SK-N-SH (cell line): Measurements from ENCODE around the gene ZSWIM5. TPM values are rescaled to one million over a fixed set of nuclear protein-coding genes. Genes with fewer than 3 reads are reported as not detected.

Experiments
- CTCF ChIA-PET: fragments of 300-600, 350-600 bp; formaldehyde crosslinking; extraction: SDS; loops from one replicate; lab custom pipeline; 2021; lab: Yijun Ruan, JAX
- POLR2A ChIA-PET: fragments of 350-600 bp; sonication (Branson Sonifier 250); formaldehyde crosslinking; extraction: SDS; loops from one replicate; lab custom pipeline; 2020; ENCODE audit warnings: antibody characterized with exemption, inconsistent platforms; lab: Yijun Ruan, JAX
- DNase-seq: peaks from one replicate; pipeline ENCODE4 v3.0.0; 2012
- H2AFZ ChIP-seq: fragments of 200-600 bp; sonication (generic); 2 replicates; pipeline ENCODE4 v1.8.1; 2016; ENCODE audit warnings: antibody characterized with exemption, mild to moderate bottlenecking, low read depth
- H3F3A ChIP-seq: fragments of 200-600 bp; sonication (generic); replicated peaks from 2 replicates; pipeline ENCODE3; 2016; ENCODE audit warnings: antibody characterized with exemption, mild to moderate bottlenecking; ENCODE audit not compliant: insufficient read depth
- H3K27ac ChIP-seq, 2 experiments: fragments of 200-500 bp in 1 of 2; fragments of 200-600 bp in 1 of 2; sonication (Bioruptor generic) in 1 of 2; sonication (generic), shearing (Covaris generic) in 1 of 2; 2 replicates each; pipeline versions ENCODE4 v1.5.1 to v1.6.1; 2014 to 2016; ENCODE audit warnings: low read depth in 2 of 2, inconsistent platforms in 1 of 2, low read length in 1 of 2, mild to moderate bottlenecking in 1 of 2, mixed read lengths in 1 of 2
- H3K27me3 ChIP-seq: fragments of 200-600 bp; sonication (generic), shearing (Covaris generic); 2 replicates; pipeline ENCODE4 v1.6.1; 2016; ENCODE audit warnings: mixed run types; ENCODE audit not compliant: insufficient read depth
- H3K36me3 ChIP-seq, 2 experiments: fragments of 200-500 bp in 1 of 2; fragments of 200-600 bp in 1 of 2; sonication (Bioruptor generic) in 1 of 2; sonication (generic) in 1 of 2; replicated peaks in 1 of 2; 2 replicates each; pipeline versions ENCODE3 to v1.5.1; 2014 to 2016; ENCODE audit warnings: low read length in 1 of 2, mild to moderate bottlenecking in 1 of 2; ENCODE audit not compliant: insufficient read depth in 2 of 2, control insufficient read depth in 1 of 2
- H3K4me1 ChIP-seq, 2 experiments: fragments of 200-500 bp in 1 of 2; fragments of 200-600 bp in 1 of 2; sonication (Bioruptor generic) in 1 of 2; sonication (generic), shearing (Covaris generic) in 1 of 2; 2 replicates each; pipeline versions ENCODE4 v1.5.1 to v1.6.1; 2014 to 2016; ENCODE audit warnings: low read depth in 1 of 2, low read length in 1 of 2, mixed run types in 1 of 2; ENCODE audit not compliant: insufficient read depth in 2 of 2, control insufficient read depth in 1 of 2
- H3K4me2 ChIP-seq: fragments of 200-600 bp; sonication (generic), shearing (Covaris generic); 2 replicates; pipeline ENCODE4 v1.6.1; 2017; ENCODE audit warnings: mixed run types
- H3K4me3 ChIP-seq, 2 experiments: fragments of 200-500 bp in 1 of 2; fragments of 200-600 bp in 1 of 2; sonication (Bioruptor generic) in 1 of 2; sonication (generic), shearing (Covaris generic) in 1 of 2; 2 replicates each; pipeline versions ENCODE4 v1.5.1 to v1.8.1; 2014 to 2016; ENCODE audit warnings: low read depth in 2 of 2, inconsistent platforms in 1 of 2, low read length in 1 of 2, mild to moderate bottlenecking in 1 of 2, mixed read lengths in 1 of 2, moderate library complexity in 1 of 2
- H3K79me2 ChIP-seq: fragments of 200-600 bp; sonication (generic); 2 replicates; pipeline ENCODE4 v1.8.1; 2017; ENCODE audit warnings: mild to moderate bottlenecking; ENCODE audit not compliant: insufficient read depth
- H3K9ac ChIP-seq: fragments of 200-600 bp; sonication (generic); 2 replicates; pipeline ENCODE4 v1.6.1; 2017; ENCODE audit warnings: mixed run types
- H3K9me2 ChIP-seq: fragments of 200-600 bp; sonication (generic); 2 replicates; pipeline ENCODE4 v1.6.1; 2017; ENCODE audit warnings: mixed run types
- H3K9me3 ChIP-seq: fragments of 200-600 bp; sonication (generic); 2 replicates; pipeline ENCODE4 v1.6.1; 2017; ENCODE audit warnings: mixed run types, mild to moderate bottlenecking, moderate library complexity
- H4K20me1 ChIP-seq: fragments of 200-600 bp; sonication (generic); 2 replicates; pipeline ENCODE4 v1.6.1; 2017; ENCODE audit warnings: mild to moderate bottlenecking, mixed run types; ENCODE audit not compliant: insufficient read depth
- CHD2 ChIP-seq: fragments of 150-350 bp; IDR thresholded peaks from 2 replicates; pipeline ENCODE4 v1.6.1; 2018; ENCODE audit warnings: low read length; ENCODE audit not compliant: partially characterized antibody
- CTCF ChIP-seq: fragments of 200-600 bp; sonication (generic); IDR thresholded peaks from 2 replicates; pipeline ENCODE4 v1.6.1; 2017; ENCODE audit warnings: antibody characterized with exemption, mild to moderate bottlenecking, moderate library complexity
- ELF1 ChIP-seq: IDR thresholded peaks from 2 replicates; pipeline ENCODE4 v1.4.0; 2012
- EP300 ChIP-seq, 2 experiments: IDR thresholded peaks; 2 replicates each; pipeline versions ENCODE4 v1.4.0 to v1.6.1; 2012; ENCODE audit warnings: borderline replicate concordance in 1 of 2, low read depth in 1 of 2, low read length in 1 of 2
- FOSL2 ChIP-seq: IDR thresholded peaks from 2 replicates; pipeline ENCODE4 v1.4.0; 2012; ENCODE audit warnings: low read depth, mild to moderate bottlenecking, moderate library complexity, borderline replicate concordance
- FOXJ3 ChIP-seq: sonication (generic); formaldehyde crosslinking; IDR thresholded peaks from 2 replicates; pipeline ENCODE4 v1.5.1; 2020; ENCODE audit warnings: mild to moderate bottlenecking, missing genetic modification reagents
- FOXM1 ChIP-seq: IDR thresholded peaks from 2 replicates; pipeline ENCODE4 v1.4.0; 2012; ENCODE audit warnings: low read depth, mild to moderate bottlenecking
- GABPA ChIP-seq: IDR thresholded peaks from 2 replicates; pipeline ENCODE4 v1.4.0; 2012; ENCODE audit warnings: low read depth, mild to moderate bottlenecking
- JUND ChIP-seq: IDR thresholded peaks from 2 replicates; pipeline ENCODE4 v1.4.0; 2012
- NFIC ChIP-seq: IDR thresholded peaks from 2 replicates; pipeline ENCODE4 v1.4.0; 2012; ENCODE audit warnings: borderline replicate concordance
- NRF1 ChIP-seq: IDR thresholded peaks from 2 replicates; pipeline ENCODE4 v1.6.1; 2012; ENCODE audit warnings: low read depth, mild to moderate bottlenecking, low read length
- POLR2AphosphoS5 ChIP-seq: IDR thresholded peaks from 2 replicates; pipeline ENCODE4 v1.6.1; 2012; ENCODE audit warnings: low read depth, low read length
- RAD21 ChIP-seq: IDR thresholded peaks from 2 replicates; pipeline ENCODE4 v1.6.1; 2012; ENCODE audit warnings: mild to moderate bottlenecking, low read length
- RCOR1 ChIP-seq: fragments of 150-350 bp; IDR thresholded peaks from 2 replicates; pipeline ENCODE4 v1.6.1; 2017; ENCODE audit warnings: antibody characterized with exemption, low read length
- RFX5 ChIP-seq: IDR thresholded peaks from 2 replicates; pipeline ENCODE4 v1.6.1; 2012; ENCODE audit warnings: mild to moderate bottlenecking, improper control_type of control experiment, low read length
- RXRA ChIP-seq: IDR thresholded peaks from 2 replicates; pipeline ENCODE4 v1.4.0; 2012; ENCODE audit warnings: low read depth, mild to moderate bottlenecking, borderline replicate concordance
- SMC3 ChIP-seq: IDR thresholded peaks from 2 replicates; pipeline ENCODE4 v1.6.1; 2012; ENCODE audit warnings: low read depth, low read length, improper control_type of control experiment
- TCF12 ChIP-seq: IDR thresholded peaks from 2 replicates; pipeline ENCODE4 v1.4.0; 2012
- TEAD4 ChIP-seq: IDR thresholded peaks from 2 replicates; pipeline ENCODE4 v1.4.0; 2012; ENCODE audit warnings: mild to moderate bottlenecking, borderline replicate concordance; ENCODE audit not compliant: insufficient read depth
- YY1 ChIP-seq: IDR thresholded peaks from 2 replicates; pipeline ENCODE4 v1.4.0; 2012; ENCODE audit warnings: low read depth, mild to moderate bottlenecking
- ZBTB33 ChIP-seq: IDR thresholded peaks from 2 replicates; pipeline ENCODE4 v1.4.0; 2012; ENCODE audit warnings: low read depth, borderline replicate concordance
- WGBS: methylation state at CpG from one replicate; pipeline ENCODE4 v1.1.6; 2017; ENCODE audit warnings: low lambda C conversion rate; 5-methylcytosine and 5-hydroxymethylcytosine counted together
- polyA plus RNA-seq, 3 experiments: library from polyadenylated mRNA; depleted of rRNA; stranded (reverse); fragments of >200 nt; gene quantifications; 2 replicates each; pipeline ENCODE4 v1.2.3, GENCODE V29; 2012

The ZSWIM5 gene
- polyA plus RNA-seq, 1 of the 3 experiments (the other 2 are of a cell fraction): 0.07 TPM

GRCh38 chr1:45026446-45026845 is 180.0 kb downstream of the ZSWIM5 start:
- Histone ChIP-seq H3K27ac (no peak overlapping the region), H3K36me3 (no peaks in the 10 kb centered on the region), H3K9ac (no peak overlapping the region), H3K27me3 (no peaks in the 10 kb centered on the region), H3F3A (peaks cover 6% of the 10 kb centered on the region), H3K79me2 (no peaks in the 10 kb centered on the region), H3K4me1 (no peaks in the 10 kb centered on the region), H3K9me2 (no peaks in the 10 kb centered on the region), H3K9me3 (no peaks in the 10 kb centered on the region), H3K4me2 (no peak overlapping the region), H2AFZ (no peak overlapping the region), H4K20me1 (no peaks in the 10 kb centered on the region), H3K4me3 (no peak overlapping the region)
- CTCF ChIA-PET: no interaction called here
- POLR2A ChIA-PET: no interaction called here
- WGBS: 79% methylated on average over 1 of the region's 1 CpG
- no peak for DNase-seq
- TF ChIP-seq FOSL2 (0 out of 2 replicates have a peak, but pooled peaks have one; percentile 4), RXRA (no peak)

GRCh38 chr1:45023663-45024062 is 182.7 kb downstream of the ZSWIM5 start:
- no peaks in the 10 kb centered on the region for H3K9me2 ChIP-seq
- no peaks in the 10 kb centered on the region for H3K9me3 ChIP-seq
- no peaks in the 10 kb centered on the region for H3K27me3 ChIP-seq
- POLR2A ChIA-PET: no interaction called here
- H3K27ac ChIP-seq: no peak overlapping the region
- H2AFZ ChIP-seq: no peak overlapping the region
- CTCF ChIA-PET: interaction anchor here (1.6 kb wide), 1 partner anchor 9 kb away, joined by 6 read pairs; no protein-coding TSS in a partner anchor
- TF ChIP-seq NRF1 (no peak), SMC3 (no peak), EP300 (IDR thresholded peaks at IDR 0.05; ENCODE audit: borderline replicate concordance in 1 of 2, low read depth in 1 of 2, low read length in 1 of 2) (no peak), NFIC (no peak), RAD21 (no peak), GABPA (no peak), TEAD4 (no peak), YY1 (no peak), RFX5 (no peak), CTCF (no peak), FOXJ3 (CRISPR knock-in tag) (no peak), ZBTB33 (no peak), JUND (no peak), ELF1 (no peak), RCOR1 (no peak), FOXM1 (no peak), TCF12 (no peak), CHD2 (no peak), POLR2AphosphoS5 (no peak)
- WGBS: 47% methylated on average over 1 of the region's 1 CpG
- H4K20me1 ChIP-seq: no peaks in the 10 kb centered on the region
- H3K79me2 ChIP-seq: no peaks in the 10 kb centered on the region
- H3F3A ChIP-seq: peaks cover 6% of the 10 kb centered on the region
- no peak overlapping the region for H3K4me2 ChIP-seq
- peaks cover 0 to 2% of the 10 kb centered on the region in 2 experiments; a peak in 1 of 4 replicates for H3K4me1 ChIP-seq
- H3K36me3 ChIP-seq: no peaks in the 10 kb centered on the region
- DNase-seq: no peak
- H3K4me3 ChIP-seq: no peak overlapping the region
- no peak overlapping the region for H3K9ac ChIP-seq
